IMR-90 (cell line): Measurements from ENCODE around the gene CENPP. TPM values are rescaled to one million over a fixed set of nuclear protein-coding genes. Genes with fewer than 3 reads are reported as not detected.
A peak's percentile ranks its signal among the peaks of the same experiment; 100 is the strongest.

Experiments
- ATAC-seq: fragments of 200-7000 bp; cut with Tn5 transposase; 2 replicates; pipeline ENCODE4 v1.9.1; 2020; ENCODE audit warnings: low read depth, mild to moderate bottlenecking, moderate library complexity
- BruUV-seq: library from RNA; stranded (reverse); fragments of 400-500 nt; replicated peaks from 2 replicates; lab custom pipeline; 2021; lab: Mats Ljungman, UMichigan
- CTCF ChIA-PET: fragments of 300-600 bp; formaldehyde crosslinking; extraction: SDS; loops from one replicate; lab custom pipeline; 2021; ENCODE audit warnings: antibody characterized with exemption; lab: Yijun Ruan, JAX
- POLR2A ChIA-PET: fragments of 300-600 bp; sonication (Branson Sonifier 250); formaldehyde crosslinking; loops from one replicate; lab custom pipeline; 2022; ENCODE audit warnings: antibody characterized with exemption; ENCODE audit not compliant: unreplicated experiment; lab: Charles Lee
- DNase-seq: peaks from one replicate; pipeline ENCODE4 v3.0.0; 2013
- H2AFZ ChIP-seq: replicated peaks from 2 replicates; pipeline ENCODE3; 2013; ENCODE audit warnings: low read length, mild to moderate bottlenecking; ENCODE audit not compliant: poor library complexity
- H2AK5ac ChIP-seq: 2 replicates; pipeline ENCODE4 v1.6.1; 2013; ENCODE audit warnings: low read depth, low read length, inconsistent platforms
- H2AK9ac ChIP-seq: replicated peaks from 2 replicates; pipeline ENCODE3; 2013; ENCODE audit warnings: mild to moderate bottlenecking, low read depth, low read length, moderate library complexity; ENCODE audit not compliant: poor library complexity
- H2BK120ac ChIP-seq: 2 replicates; pipeline ENCODE4 v1.6.1; 2013; ENCODE audit warnings: low read depth, low read length, inconsistent platforms
- H2BK15ac ChIP-seq: 3 replicates; pipeline ENCODE4 v1.6.1; 2013; ENCODE audit warnings: low read depth, low read length, inconsistent platforms
- H2BK20ac ChIP-seq: 2 replicates; pipeline ENCODE4 v1.6.1; 2013; ENCODE audit warnings: low read depth, mild to moderate bottlenecking, inconsistent platforms, low read length, moderate library complexity
- H2BK5ac ChIP-seq: 2 replicates; pipeline ENCODE4 v1.6.1; 2013; ENCODE audit warnings: mild to moderate bottlenecking, low read depth, low read length, inconsistent platforms; ENCODE audit not compliant: poor library complexity, severe bottlenecking
- H3K14ac ChIP-seq: replicated peaks from 2 replicates; pipeline ENCODE4 v1.6.1; 2013; ENCODE audit warnings: low read depth, low read length, inconsistent platforms
- H3K18ac ChIP-seq: 2 replicates; pipeline ENCODE4 v1.6.1; 2013; ENCODE audit warnings: low read depth, low read length, control low read depth
- H3K23ac ChIP-seq: 2 replicates; pipeline ENCODE4 v1.6.1; 2013; ENCODE audit warnings: low read depth, low read length, inconsistent platforms
- H3K27ac ChIP-seq: 2 replicates; pipeline ENCODE4 v1.5.1; 2013; ENCODE audit warnings: mild to moderate bottlenecking, control low read depth, low read length; ENCODE audit not compliant: insufficient read depth
- H3K27me3 ChIP-seq: 2 replicates; pipeline ENCODE4 v1.6.1; 2013; ENCODE audit warnings: low read length; ENCODE audit not compliant: control insufficient read depth, insufficient read depth
- H3K36me3 ChIP-seq: 2 replicates; pipeline ENCODE4 v1.6.1; 2013; ENCODE audit warnings: low read length, mixed read lengths; ENCODE audit not compliant: control insufficient read depth, insufficient read depth
- H3K4ac ChIP-seq: 2 replicates; pipeline ENCODE4 v1.6.1; 2013; ENCODE audit warnings: low read depth, low read length, inconsistent platforms
- H3K4me1 ChIP-seq: 2 replicates; pipeline ENCODE4 v1.6.1; 2013; ENCODE audit warnings: low read length, mixed read lengths; ENCODE audit not compliant: control insufficient read depth, insufficient read depth
- H3K4me2 ChIP-seq: 2 replicates; pipeline ENCODE4 v1.6.1; 2013; ENCODE audit warnings: low read depth, mild to moderate bottlenecking, control low read depth, low read length, moderate library complexity
- H3K4me3 ChIP-seq: 2 replicates; pipeline ENCODE4 v1.5.1; 2013; ENCODE audit warnings: low read depth, mild to moderate bottlenecking, control low read depth, low read length, moderate library complexity; ENCODE audit not compliant: insufficient read depth
- H3K56ac ChIP-seq: 2 replicates; pipeline ENCODE4 v1.6.1; 2013; ENCODE audit warnings: low read length, inconsistent platforms; ENCODE audit not compliant: insufficient read depth; ENCODE audit errors: extremely low read depth
- H3K79me1 ChIP-seq, 2 experiments: 2 replicates each; pipeline ENCODE4 v1.6.1; 2013; ENCODE audit warnings: low read length in 2 of 2, inconsistent platforms in 1 of 2, low read depth in 1 of 2
- H3K9ac ChIP-seq: 2 replicates; pipeline ENCODE4 v1.6.1; 2013; ENCODE audit warnings: low read depth, low read length, control low read depth
- H3K9me1 ChIP-seq: 2 replicates; pipeline ENCODE4 v1.6.1; 2013; ENCODE audit warnings: low read length, inconsistent platforms; ENCODE audit not compliant: insufficient read depth
- H3K9me3 ChIP-seq: 2 replicates; pipeline ENCODE4 v1.6.1; 2013; ENCODE audit warnings: low read length; ENCODE audit not compliant: control insufficient read depth, insufficient read depth
- H4K20me1 ChIP-seq: 2 replicates; pipeline ENCODE4 v1.6.1; 2013; ENCODE audit warnings: low read length, inconsistent platforms; ENCODE audit not compliant: insufficient read depth
- H4K5ac ChIP-seq: 2 replicates; pipeline ENCODE4 v1.6.1; 2013; ENCODE audit warnings: mild to moderate bottlenecking, low read depth, low read length, control low read depth
- H4K8ac ChIP-seq, 2 experiments: 2 replicates each; pipeline ENCODE4 v1.6.1; 2013; ENCODE audit warnings: low read depth in 2 of 2, low read length in 2 of 2, control low read depth in 1 of 2, inconsistent platforms in 1 of 2
- H4K91ac ChIP-seq: 2 replicates; pipeline ENCODE4 v1.6.1; 2013; ENCODE audit warnings: low read depth, low read length, inconsistent platforms; ENCODE audit not compliant: insufficient read depth
- MAFK ChIP-seq: IDR thresholded peaks from 2 replicates; pipeline ENCODE4 v1.6.1; 2012; ENCODE audit warnings: low read depth, low read length, improper control_type of control experiment
- WGBS, 2 experiments: methylation state at CpG; one replicate each; pipeline versions ENCODE4 v1.1.5 to v1.1.7; 2013; ENCODE audit warnings: missing lambda C conversion rate in 2 of 2; ENCODE audit not compliant: insufficient read length in 1 of 2; ENCODE audit errors: extremely low coverage in 2 of 2; 5-methylcytosine and 5-hydroxymethylcytosine counted together
- dilution Hi-C: fragments of 300-500 bp; cut with HindIII; formaldehyde crosslinking; loops from one replicate; pipeline ENCODE4 v1.14.3; 2018; ENCODE audit warnings: low sequenced_read_pairs; ENCODE audit not compliant: unreplicated experiment
- in situ Hi-C: fragments of 300-500 bp; cut with MboI; formaldehyde crosslinking; loops from 3 replicates; pipeline ENCODE4 v1.14.3; 2019; ENCODE audit warnings: low sequenced_read_pairs, inconsistent platforms, mixed read lengths
- intact Hi-C: fragments of 100-400 bp; cut with micrococcal nuclease; formaldehyde crosslinking; loops from 2 replicates; pipeline ENCODE4 v1.10.0; 2022
- polyA plus RNA-seq, 3 experiments: library from polyadenylated mRNA; depleted of rRNA; stranded (reverse); fragments of >200 nt; gene quantifications; 2 replicates each; pipeline ENCODE4 v1.2.3, GENCODE V29; 2012; ENCODE audit warnings: low replicate concordance in 1 of 3
- total RNA-seq: library from RNA; depleted of rRNA; stranded (reverse); fragments of >200 nt; gene quantifications from 2 replicates; pipeline ENCODE4 v1.2.3, GENCODE V29; 2012
- TF ChIP-seq, protein P1 (sequence below): conservative IDR thresholded peaks from 2 replicates; pipeline ENCODE4 v1.5.1; 2012; ENCODE audit warnings: mild to moderate bottlenecking, low read depth, low read length, improper control_type of control experiment

CENPP gene
- total and polyA plus RNA-seq, 2 of the 4 experiments (the other 2 are of a cell fraction), result 1.4 to 2.0 TPM

DNA sequence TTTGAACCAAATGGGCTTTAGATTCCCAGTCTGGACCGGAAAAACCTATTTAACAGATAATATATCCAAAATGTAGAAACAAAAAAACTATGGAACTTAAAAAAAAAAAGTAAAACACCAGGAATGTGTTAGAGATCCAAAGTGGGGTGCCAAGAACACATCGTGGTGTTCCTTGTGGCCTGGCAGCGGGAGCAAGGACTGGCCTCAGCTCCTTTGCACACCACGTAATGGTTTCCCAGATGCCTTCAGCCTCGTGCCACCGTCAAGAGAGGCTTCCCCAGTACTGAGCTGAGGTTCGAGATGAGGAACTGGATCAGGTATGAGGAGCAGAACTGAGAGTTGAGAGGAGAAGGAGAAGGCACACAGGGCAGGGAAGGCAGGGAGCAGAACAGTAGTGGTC lies 153.0 kb downstream of the CENPP start:
- dilution Hi-C loops, result no loop called here
- Histone ChIP-seq H3K4me2 (no peak overlapping the region), H2AK9ac (no peak overlapping the region), H4K20me1 (no peaks in the 10 kb centered on the region), H3K56ac (no peak overlapping the region), H3K23ac (no peak overlapping the region), H4K8ac (no peak overlapping the region), H2BK120ac (peak overlapping the region; percentile 10; the same call in 1 of the 2 replicates), H3K36me3 (no peaks in the 10 kb centered on the region), H3K9ac (no peak overlapping the region), H3K18ac (no peak overlapping the region), H3K4ac (peak overlapping the region; percentile 11), H4K5ac (no peak overlapping the region), H2BK20ac (0 out of 2 replicates have a peak overlapping the region, but pooled peaks have one; percentile 9), H3K4me1 (peaks cover 14% of the 10 kb centered on the region), H3K27ac (no peak overlapping the region), H4K91ac (peak overlapping the region; percentile 50; the same call in 1 of the 2 replicates), H2BK5ac (peak overlapping the region; percentile 42), H3K27me3 (no peaks in the 10 kb centered on the region), H3K4me3 (no peak overlapping the region), H3K9me3 (no peaks in the 10 kb centered on the region), H2AK5ac (peak overlapping the region; percentile 55; the same call in 1 of the 2 replicates), H3K79me1 (peaks cover 0 to 2% of the 10 kb centered on the region in 2 experiments; a peak in 1 of 4 replicates), H3K14ac (peak overlapping the region; percentile 72; the same call in 1 of the 2 replicates), H2AFZ (peak overlapping the region; percentile 68), H3K9me1 (peaks cover 5% of the 10 kb centered on the region), H2BK15ac (peak overlapping the region; percentile 34; the same call in 1 of the 3 replicates)
- intact Hi-C loops, result no loop called here
- CTCF ChIA-PET, result no interaction called here
- POLR2A ChIA-PET, result no interaction called here
- no peak for DNase-seq
- ATAC-seq, result no peak
- in situ Hi-C loops, result no loop called here
- BruUV-seq, result no TSS peak
- 90% methylated on average over 3 of the region's 7 CpGs; no CpG with 5 or more reads in 1 of the 2 experiments for WGBS, 2 experiments
- TF ChIP-seq, protein P1, sequence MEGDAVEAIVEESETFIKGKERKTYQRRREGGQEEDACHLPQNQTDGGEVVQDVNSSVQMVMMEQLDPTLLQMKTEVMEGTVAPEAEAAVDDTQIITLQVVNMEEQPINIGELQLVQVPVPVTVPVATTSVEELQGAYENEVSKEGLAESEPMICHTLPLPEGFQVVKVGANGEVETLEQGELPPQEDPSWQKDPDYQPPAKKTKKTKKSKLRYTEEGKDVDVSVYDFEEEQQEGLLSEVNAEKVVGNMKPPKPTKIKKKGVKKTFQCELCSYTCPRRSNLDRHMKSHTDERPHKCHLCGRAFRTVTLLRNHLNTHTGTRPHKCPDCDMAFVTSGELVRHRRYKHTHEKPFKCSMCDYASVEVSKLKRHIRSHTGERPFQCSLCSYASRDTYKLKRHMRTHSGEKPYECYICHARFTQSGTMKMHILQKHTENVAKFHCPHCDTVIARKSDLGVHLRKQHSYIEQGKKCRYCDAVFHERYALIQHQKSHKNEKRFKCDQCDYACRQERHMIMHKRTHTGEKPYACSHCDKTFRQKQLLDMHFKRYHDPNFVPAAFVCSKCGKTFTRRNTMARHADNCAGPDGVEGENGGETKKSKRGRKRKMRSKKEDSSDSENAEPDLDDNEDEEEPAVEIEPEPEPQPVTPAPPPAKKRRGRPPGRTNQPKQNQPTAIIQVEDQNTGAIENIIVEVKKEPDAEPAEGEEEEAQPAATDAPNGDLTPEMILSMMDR, result no peak
- no peak for TF ChIP-seq MAFK
